ENCODE data around the gene COL6A5.
"Not testable (repeated sequence)": the region's sequence is repeated elsewhere in the genome, so short reads cannot be mapped to it uniquely, and the experiment has no call there.

The COL6A5 gene

GRCh38 chr3:130389743-130390478 lies 44.4 kb downstream of the COL6A5 start:
- DNase-seq: no peak

DNA sequence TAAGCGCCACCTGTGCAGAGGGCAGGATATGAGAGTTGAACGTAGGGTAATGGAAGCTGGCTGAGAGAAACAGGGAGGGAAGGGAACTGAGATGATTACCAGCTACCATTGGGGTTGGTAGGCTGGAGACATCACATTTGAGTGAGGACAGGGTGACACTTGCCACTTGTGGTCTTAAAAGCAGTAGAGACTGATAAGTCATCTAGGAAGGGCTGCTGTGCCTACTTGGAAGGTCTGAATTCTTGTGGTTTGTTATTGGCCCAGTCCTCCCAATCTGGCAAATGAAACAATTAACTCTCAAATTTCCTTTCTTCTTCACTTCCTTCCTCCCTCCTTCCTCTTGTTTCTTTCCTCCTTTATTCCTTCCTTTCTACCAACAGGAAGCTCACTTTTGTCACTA lies 46.8 kb downstream of the COL6A5 start:
- no peak for DNase-seq

GRCh38 chr3:130393594-130393993 lies 48.1 kb downstream of the COL6A5 start:
- DNase-seq: no peak

DNA sequence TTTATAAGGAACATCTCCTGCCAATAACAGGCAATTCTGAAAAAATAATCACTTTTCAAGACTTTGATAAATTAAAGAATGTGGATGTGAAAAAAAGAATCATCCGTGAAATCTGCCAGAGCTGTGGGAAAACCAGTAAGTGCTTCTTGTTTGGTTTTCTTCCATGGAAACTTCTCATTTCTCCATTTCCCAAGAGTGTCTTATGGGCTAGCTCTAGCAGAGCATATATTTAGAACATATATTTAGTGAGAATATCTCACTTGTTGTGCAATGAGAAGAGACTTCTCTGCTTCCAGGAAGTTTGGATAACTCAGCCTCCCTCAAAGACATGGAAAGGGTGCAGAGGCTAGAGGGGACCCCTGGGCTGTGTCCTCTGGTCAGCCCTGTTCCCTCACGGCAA lies 49.9 kb downstream of the COL6A5 start:
- no peak for DNase-seq

GRCh38 chr3:130395916-130396315 lies 50.4 kb downstream of the COL6A5 start:
- DNase-seq: no peak

- DNase-seq: no peak
Observed at GRCh38 chr3:130404401-130404800, 58.9 kb downstream of the COL6A5 start.

- DNase-seq: no peak
Observed at GRCh38 chr3:130405956-130406355, 60.5 kb downstream of the COL6A5 start.

- DNase-seq: not testable (repeated sequence)
Observed at GRCh38 chr3:130408253-130408652, 62.8 kb downstream of the COL6A5 start.

- no peak for DNase-seq
Observed at GRCh38 chr3:130411320-130411719, 65.8 kb downstream of the COL6A5 start.

DNA sequence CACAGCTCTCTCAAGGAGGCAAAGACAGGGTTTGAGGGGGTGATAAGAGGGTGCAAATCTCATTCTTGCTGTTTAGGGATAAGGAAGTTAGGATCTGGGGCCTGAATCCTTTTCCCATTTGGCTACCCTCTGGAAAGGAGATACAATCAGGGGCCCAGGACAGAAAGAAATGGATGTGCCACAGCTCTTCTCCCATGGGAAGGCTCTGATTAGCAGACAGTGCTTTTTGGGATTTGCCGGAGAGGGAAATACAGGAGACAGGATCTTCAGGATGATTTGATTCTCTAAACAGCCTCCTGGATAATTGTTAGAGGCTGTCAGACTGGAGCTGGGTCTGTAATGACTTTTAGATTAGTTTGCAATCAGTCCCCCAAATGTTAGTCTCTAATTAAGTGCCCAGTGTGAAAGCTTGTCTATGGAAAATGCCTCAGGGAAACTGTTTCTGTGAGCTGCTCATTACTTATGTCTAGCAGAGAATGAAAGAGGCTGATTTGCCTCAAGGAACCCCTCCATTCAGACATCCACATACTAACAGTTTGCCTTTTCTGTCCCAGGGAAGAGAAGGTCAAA lies 67.6 kb downstream of the COL6A5 start:
- no peak for DNase-seq

DNA sequence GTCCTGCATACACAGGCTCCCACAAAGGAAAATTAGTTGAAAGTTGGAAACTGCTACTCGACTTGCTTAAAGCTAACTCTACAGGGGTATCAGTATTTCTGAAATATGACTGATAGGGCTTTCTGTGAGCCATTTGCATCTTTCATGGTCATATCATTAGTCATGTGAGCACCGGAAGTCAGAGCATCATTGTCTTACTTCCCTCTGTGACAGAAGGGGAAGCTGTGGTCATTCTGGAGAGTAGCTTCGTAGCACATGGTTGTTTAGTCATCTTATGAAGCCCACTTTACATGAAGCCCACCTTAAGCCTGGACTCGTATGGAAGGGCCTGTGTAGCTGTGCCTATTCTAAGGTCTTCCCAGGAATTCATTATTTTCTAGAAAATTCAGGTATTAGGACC lies 69.0 kb downstream of the COL6A5 start:
- DNase-seq: no peak

GRCh38 chr3:130420466-130420865 lies 75.0 kb downstream of the COL6A5 start:
- no peak for DNase-seq

DNA sequence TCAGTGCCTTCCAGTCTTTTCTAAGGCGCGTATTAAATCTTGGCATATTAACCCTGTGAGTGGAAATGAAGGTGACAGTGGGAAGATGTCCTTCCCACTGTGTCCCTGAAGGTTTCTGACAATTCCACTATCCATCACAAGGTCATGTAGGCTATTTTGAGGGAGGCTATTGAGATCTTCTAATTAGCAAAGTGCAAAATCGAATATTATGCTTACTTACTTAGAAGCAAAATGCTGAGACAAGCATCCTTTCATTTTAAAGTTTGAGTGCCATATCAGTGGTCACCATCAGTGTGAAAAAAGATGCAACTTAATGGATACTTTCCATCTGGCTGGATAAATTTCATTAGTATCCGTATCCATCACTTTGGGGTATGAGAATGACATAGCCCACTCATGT lies 77.6 kb downstream of the COL6A5 start:
- DNase-seq: no peak

DNA sequence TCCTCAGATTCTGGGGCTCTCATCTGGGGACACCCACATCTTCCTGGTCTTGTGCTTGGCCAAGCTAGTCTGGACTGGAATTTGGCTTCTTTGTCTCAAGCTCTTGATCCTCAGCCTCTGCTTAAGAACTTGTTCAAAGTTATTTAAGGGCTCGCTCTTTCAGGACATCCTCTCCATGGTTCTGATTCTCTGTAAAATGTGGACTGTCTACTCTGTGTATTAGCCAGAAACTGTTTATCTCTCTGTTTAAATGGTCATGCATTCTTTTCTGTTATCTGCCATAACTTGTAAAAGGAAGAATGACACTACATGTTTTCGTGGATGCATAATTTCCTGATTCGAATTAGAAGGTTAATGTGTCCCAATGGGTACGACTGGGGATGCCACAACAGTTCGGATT lies 79.4 kb downstream of the COL6A5 start:
- no peak for DNase-seq

- DNase-seq: no peak
Observed at GRCh38 chr3:130425484-130425883, 80.0 kb downstream of the COL6A5 start.

DNA sequence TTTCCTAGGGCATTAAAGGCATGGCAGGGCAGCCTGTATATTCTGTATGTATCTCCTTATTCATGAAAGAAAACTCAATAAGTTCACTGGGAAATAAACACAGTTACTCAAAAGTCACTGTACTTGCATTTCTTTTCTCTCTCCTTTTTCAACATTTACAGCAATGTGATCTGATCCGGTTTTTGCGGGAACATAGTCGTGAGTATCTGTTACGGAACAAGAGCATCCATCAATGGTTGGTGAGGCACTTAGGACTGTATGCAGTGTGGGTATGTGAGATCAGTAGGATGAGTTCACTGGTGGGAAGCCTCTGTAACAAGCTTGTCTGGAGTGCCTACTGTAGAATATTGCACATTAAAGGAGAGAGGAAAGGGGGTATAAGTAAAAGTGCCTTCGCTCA lies 80.7 kb downstream of the COL6A5 start:
- DNase-seq: no peak

GRCh38 chr3:130428871-130429712 lies 83.6 kb downstream of the COL6A5 start:
- no peak for DNase-seq

DNA sequence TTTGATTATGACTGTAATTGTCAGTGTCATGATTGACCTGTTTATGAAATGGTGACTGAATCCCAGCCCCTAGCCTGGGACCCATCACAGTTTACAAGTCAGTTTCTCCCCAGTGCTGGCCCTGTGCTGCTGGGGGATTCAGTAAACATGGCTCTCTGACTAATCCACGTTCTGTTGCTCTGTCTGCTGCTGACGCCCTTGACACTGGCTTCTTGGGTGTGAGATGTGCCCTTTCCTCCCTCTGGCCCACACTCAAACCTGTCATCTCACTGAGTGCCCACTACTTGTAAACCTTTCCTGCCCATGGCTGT lies 84.2 kb downstream of the COL6A5 start:
- no peak for DNase-seq

DNA sequence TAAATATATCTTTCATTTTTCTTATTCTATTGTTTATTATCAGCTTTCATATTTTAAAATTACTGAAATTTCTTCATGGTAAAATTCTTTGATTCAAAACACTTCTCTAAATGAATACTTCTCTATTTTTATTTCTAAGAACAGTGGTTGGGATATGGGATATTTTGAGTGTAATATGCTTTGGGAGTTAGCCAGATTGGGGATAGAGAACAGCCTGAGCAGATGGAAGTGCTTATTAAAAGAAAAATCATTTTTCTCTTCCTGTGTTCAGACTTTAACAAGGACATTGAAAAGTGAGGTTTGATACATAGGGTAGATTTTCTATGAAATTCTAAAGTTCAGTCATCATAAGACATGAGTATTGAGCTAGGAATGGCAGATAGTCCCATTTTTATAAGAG lies 84.8 kb downstream of the COL6A5 start:
- no peak for DNase-seq

- not testable (repeated sequence) for DNase-seq
Observed at GRCh38 chr3:130432086-130432485, 86.6 kb downstream of the COL6A5 start.

GRCh38 chr3:130433306-130433705 lies 87.8 kb downstream of the COL6A5 start:
- DNase-seq: no peak

GRCh38 chr3:130442284-130442683 lies 96.8 kb downstream of the COL6A5 start:
- DNase-seq: no peak

- DNase-seq: not testable (repeated sequence)
Observed at GRCh38 chr3:130446840-130447239, 101.4 kb downstream of the COL6A5 start.

GRCh38 chr3:130448155-130448554 lies 102.7 kb downstream of the COL6A5 start:
- DNase-seq: not testable (repeated sequence)

Data from activated CD4-positive, alpha-beta T cell treated with anti-CD3 and anti-CD28 coated beads, Interleukin-2, amount 50 U/mL, for 48 hours (primary cell).